Endothelial cell of umbilical vein (primary cell): ENCODE results near the gene ANAPC2. TPM values are rescaled to one million over a fixed set of nuclear protein-coding genes. Genes with fewer than 3 reads are reported as not detected.

Experiments
- BruUV-seq: library from RNA; stranded (reverse); fragments of 400-500 nt; replicated peaks from 2 replicates; lab custom pipeline; 2021; lab: Mats Ljungman, UMichigan
- CTCF ChIA-PET: fragments of 300-600, 350-600 bp; sonication (Branson Sonifier 250); formaldehyde crosslinking; loops from one replicate; lab custom pipeline; 2021; ENCODE audit warnings: antibody characterized with exemption, inconsistent platforms; lab: Charles Lee
- POLR2A ChIA-PET: fragments of 300-600, 350-600 bp; sonication (Branson Sonifier 250); formaldehyde crosslinking; loops from one replicate; lab custom pipeline; 2021; ENCODE audit warnings: antibody characterized with exemption, inconsistent platforms; lab: Charles Lee
- DNase-seq: peaks from one replicate; pipeline ENCODE4 v3.0.0-alpha.2; 2011; ENCODE audit warnings: low read depth, low spot score
- FAIRE-seq: peaks from 2 replicates; lab custom pipeline; 2011; peaks lifted over from hg19 to GRCh38; lab: Jason Lieb, UNC
- H2AFZ ChIP-seq: 2 replicates; pipeline ENCODE4 v1.6.0; 2012; ENCODE audit warnings: low read depth, low read length, control low read depth, inconsistent platforms
- H3K27ac ChIP-seq: 2 replicates; pipeline ENCODE4 v1.5.1; 2011; ENCODE audit warnings: low read depth, mild to moderate bottlenecking, control low read depth, low read length, moderate library complexity; ENCODE audit not compliant: insufficient read depth
- H3K27me3 ChIP-seq, 2 experiments: 2 replicates each; pipeline versions ENCODE4 v1.6.0 to v1.6.1; 2011; ENCODE audit warnings: low read length in 2 of 2, mixed read lengths in 1 of 2; ENCODE audit not compliant: control insufficient read depth in 2 of 2, insufficient read depth in 2 of 2
- H3K36me3 ChIP-seq, 2 experiments: 2 replicates in 1 of 2; 3 replicates in 1 of 2; pipeline ENCODE4 v1.5.1; 2011; ENCODE audit warnings: low read length in 2 of 2, mild to moderate bottlenecking in 1 of 2, moderate library complexity in 1 of 2; ENCODE audit not compliant: control insufficient read depth in 2 of 2, insufficient read depth in 2 of 2; ENCODE audit errors: extremely low read depth in 1 of 2
- H3K4me1 ChIP-seq: 3 replicates; pipeline ENCODE4 v1.5.1; 2011; ENCODE audit warnings: mild to moderate bottlenecking, low read length; ENCODE audit not compliant: control insufficient read depth, insufficient read depth; ENCODE audit errors: extremely low read depth
- H3K4me2 ChIP-seq: 2 replicates; pipeline ENCODE4 v1.6.1; 2011; ENCODE audit warnings: low read length, control low read depth, mixed read lengths; ENCODE audit not compliant: insufficient read depth
- H3K4me3 ChIP-seq, 3 experiments: fragments of 200-600 bp in 1 of 3; sonication (generic), shearing (Covaris generic) in 1 of 3; replicated peaks in 1 of 3; 2 replicates each; pipeline ENCODE4 v1.5.1; 2011 to 2016; ENCODE audit warnings: control low read depth in 3 of 3, low read length in 3 of 3, mild to moderate bottlenecking in 2 of 3, inconsistent platforms in 1 of 3, low read depth in 1 of 3, moderate library complexity in 1 of 3; ENCODE audit not compliant: insufficient read depth in 1 of 3
- H3K79me2 ChIP-seq: 2 replicates; pipeline ENCODE4 v1.6.0; 2012; ENCODE audit warnings: low read length, inconsistent platforms; ENCODE audit not compliant: control insufficient read depth, insufficient read depth
- H3K9ac ChIP-seq: replicated peaks from 2 replicates; pipeline ENCODE3; 2011; ENCODE audit warnings: low read length, control low read depth; ENCODE audit not compliant: insufficient read depth; ENCODE audit errors: extremely low read depth
- H3K9me1 ChIP-seq: replicated peaks from 3 replicates; pipeline ENCODE4 v1.6.0; 2011; ENCODE audit warnings: mild to moderate bottlenecking, low read length; ENCODE audit not compliant: control insufficient read depth, insufficient read depth; ENCODE audit errors: extremely low read depth
- H3K9me3 ChIP-seq: replicated peaks from 2 replicates; pipeline ENCODE4 v1.5.1; 2012; ENCODE audit warnings: low read length, inconsistent platforms; ENCODE audit not compliant: control insufficient read depth, insufficient read depth
- H4K20me1 ChIP-seq: replicated peaks from 2 replicates; pipeline ENCODE3; 2011; ENCODE audit warnings: mild to moderate bottlenecking, low read length; ENCODE audit not compliant: control insufficient read depth, insufficient read depth; ENCODE audit errors: extremely low read depth
- CTCF ChIP-seq, 2 donors: IDR thresholded peaks; 1 replicate in 1 of 2; 2 replicates in 1 of 2; pipeline ENCODE4 v1.5.1; 2011; ENCODE audit warnings: low read length in 2 of 2, mild to moderate bottlenecking in 2 of 2, moderate library complexity in 2 of 2, control low read depth in 1 of 2, inconsistent platforms in 1 of 2, low read depth in 1 of 2; ENCODE audit not compliant: insufficient read depth in 1 of 2; ENCODE audit errors: extremely low read depth in 1 of 2
- EZH2 ChIP-seq: IDR thresholded peaks from 2 replicates; pipeline ENCODE4 v1.6.1; 2012; ENCODE audit warnings: borderline replicate concordance, low read depth, mild to moderate bottlenecking, moderate library complexity, low read length, inconsistent platforms; ENCODE audit not compliant: severe bottlenecking
- FOS ChIP-seq: IDR thresholded peaks from 2 replicates; pipeline ENCODE4 v1.6.1; 2011; ENCODE audit warnings: mild to moderate bottlenecking, low read length, moderate library complexity, borderline replicate concordance; ENCODE audit not compliant: insufficient read depth
- GATA2 ChIP-seq: IDR thresholded peaks from 2 replicates; pipeline ENCODE4 v1.7.0; 2011; ENCODE audit warnings: low read depth, mild to moderate bottlenecking, moderate library complexity, mixed read lengths, low read length; ENCODE audit not compliant: insufficient read length, insufficient read depth
- JUN ChIP-seq: IDR thresholded peaks from 2 replicates; pipeline ENCODE4 v1.6.1; 2011; ENCODE audit warnings: borderline replicate concordance, low read depth; ENCODE audit not compliant: insufficient read length, insufficient read depth
- MYC ChIP-seq: IDR thresholded peaks from one replicate; pipeline ENCODE4 v1.6.1; 2011; ENCODE audit warnings: mild to moderate bottlenecking, low read depth, low read length
- POLR2A ChIP-seq: IDR thresholded peaks from 2 replicates; pipeline ENCODE4 v1.6.1; 2012; ENCODE audit warnings: low read depth, mild to moderate bottlenecking, control low read depth, low read length
- POLR2AphosphoS5 ChIP-seq: IDR thresholded peaks from 2 replicates; pipeline ENCODE4 v1.6.1; 2012; ENCODE audit warnings: low read depth, mild to moderate bottlenecking, control low read depth, low read length, moderate library complexity; ENCODE audit not compliant: insufficient read depth
- dilution Hi-C: fragments of 300-500 bp; cut with MboI; formaldehyde crosslinking; loops from one replicate; pipeline ENCODE4 v1.15.0; 2019; ENCODE audit warnings: low sequenced_read_pairs; ENCODE audit not compliant: extremely low pct_ligation_motif_present
- intact Hi-C: fragments of 100-400 bp; cut with micrococcal nuclease; formaldehyde crosslinking; loops from one replicate; pipeline ENCODE4 v1.10.0; 2022
- polyA plus RNA-seq, 4 experiments: library from polyadenylated mRNA; depleted of rRNA in 3 of 4; stranded (reverse) in 3 of 4; unstranded in 1 of 4; fragments of >200 nt; gene quantifications; 2 replicates each; pipeline versions ENCODE4 v1.2.1 to v1.2.3, GENCODE V29; 2011 to 2012; ENCODE audit warnings: missing spikeins in 1 of 4
- total RNA-seq: library from RNA; stranded (reverse); gene quantifications from 2 replicates; pipeline ENCODE4 v1.2.3, GENCODE V29; 2021
- TF ChIP-seq, protein P1 (sequence below): IDR thresholded peaks from 2 replicates; pipeline ENCODE4 v1.6.1; 2011; ENCODE audit not compliant: insufficient read depth, insufficient read length

The ANAPC2 gene
- total and polyA plus RNA-seq, 2 donors (not counting 3 experiments of a cell fraction or from before 2014, with no cell fraction given) = 44.8 to 69.2 TPM

DNA sequence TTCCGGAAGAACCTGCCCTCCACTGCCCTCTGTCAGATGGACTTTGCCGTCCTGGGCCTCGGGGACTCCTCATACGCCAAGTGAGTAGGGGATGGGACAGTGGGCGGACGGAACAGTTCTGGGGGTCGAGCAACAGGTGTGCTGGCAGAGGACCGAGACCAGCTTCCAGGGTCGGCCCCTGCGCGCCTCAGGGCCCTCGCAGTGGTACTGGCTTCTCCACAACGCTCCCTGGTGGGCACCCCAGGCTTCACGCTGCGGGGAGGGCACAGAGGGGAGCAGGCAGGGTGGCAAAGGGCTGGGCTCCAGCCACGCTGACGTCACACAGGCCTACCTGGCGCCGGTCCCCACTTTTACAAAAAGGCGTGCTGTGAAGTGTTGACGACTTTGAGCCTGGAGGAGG, 24.2 kb upstream of the ANAPC2 start:
- Histone ChIP-seq H3K9me3 (no peaks in the 10 kb centered on the region), H3K4me1 (no peaks in the 10 kb centered on the region), H3K27ac (no peak overlapping the region), H3K4me2 (no peak overlapping the region), H3K9me1 (no peaks in the 10 kb centered on the region), H3K36me3 (peaks cover 0 to 8% of the 10 kb centered on the region in 2 experiments), H3K27me3 (no peaks in the 10 kb centered on the region), H3K79me2 (no peaks in the 10 kb centered on the region), H3K9ac (no peak overlapping the region), H2AFZ (no peak overlapping the region), H3K4me3 (no peak overlapping the region), H4K20me1 (no peaks in the 10 kb centered on the region)
- FAIRE-seq (no peak), DNase-seq (no peak)
- BruUV-seq = no TSS peak
- POLR2A ChIA-PET = no interaction called here
- intact Hi-C loops (no loop called here), dilution Hi-C loops (no loop called here)
- CTCF ChIA-PET = interaction anchor here (1.0 to 1.1 kb wide), 2 partner anchors 24 kb away, joined by 3 read pairs; partner anchors contain the start of genes ANAPC2 and SSNA1
- TF ChIP-seq EZH2 = no peak
- no peak for TF ChIP-seq POLR2A
- TF ChIP-seq, protein P1, sequence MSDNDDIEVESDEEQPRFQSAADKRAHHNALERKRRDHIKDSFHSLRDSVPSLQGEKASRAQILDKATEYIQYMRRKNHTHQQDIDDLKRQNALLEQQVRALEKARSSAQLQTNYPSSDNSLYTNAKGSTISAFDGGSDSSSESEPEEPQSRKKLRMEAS = no peak
- TF ChIP-seq POLR2AphosphoS5 = no peak
- TF ChIP-seq CTCF (IDR thresholded peaks at IDR 0.05; ENCODE audit: extremely low read depth in 1 of 2, insufficient read depth in 1 of 2, low read depth in 1 of 2, low read length in 2 of 2) = no peak
- TF ChIP-seq JUN = no peak
- TF ChIP-seq GATA2 = no peak
- TF ChIP-seq MYC = no peak
- TF ChIP-seq FOS = no peak
